ENCODE data around the gene CALD1.

The CALD1 gene

DNA sequence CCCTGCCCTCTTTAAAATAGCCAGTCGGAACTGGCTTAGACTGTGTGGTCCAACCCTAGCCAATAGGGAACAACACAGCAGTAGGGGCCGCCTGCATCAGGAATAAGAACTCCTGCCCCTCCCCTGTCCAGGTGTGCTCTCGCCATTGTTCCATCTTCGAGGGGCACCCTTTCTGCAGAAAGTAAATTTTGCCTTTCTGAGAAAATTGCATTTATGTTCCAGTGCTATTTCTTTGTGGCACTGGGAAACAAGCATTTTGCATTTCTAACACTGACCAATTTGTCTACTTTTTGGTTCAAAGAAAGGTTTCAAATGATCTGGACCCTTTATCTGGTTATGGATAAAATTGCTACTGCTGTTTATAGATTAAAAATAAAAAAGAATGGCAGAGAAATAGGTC is 116.6 kb downstream of the CALD1 start:
- DNase-seq (ENCODE audit: low spot score), result no peak

DNA sequence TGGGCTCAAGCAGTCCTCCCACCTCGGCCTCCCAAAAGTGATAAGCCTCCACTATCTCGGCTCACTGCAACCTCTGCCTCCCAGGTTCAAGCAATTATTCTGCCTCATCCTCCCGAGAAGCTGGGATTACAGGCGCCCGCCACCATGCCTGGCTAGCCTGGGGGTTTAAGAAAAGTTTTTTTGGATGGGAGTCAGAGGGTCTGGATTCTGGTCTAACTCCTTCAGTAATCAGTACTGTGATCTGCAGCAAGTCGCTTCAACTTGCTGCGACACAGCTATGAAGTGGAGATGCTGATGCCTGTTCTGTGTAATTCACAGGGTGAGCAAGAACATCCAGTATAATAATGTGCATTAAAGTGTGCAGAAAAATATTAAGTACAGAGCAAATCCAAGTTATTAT is 118.5 kb downstream of the CALD1 start:
- DNase-seq (ENCODE audit: low spot score), result no peak

DNA sequence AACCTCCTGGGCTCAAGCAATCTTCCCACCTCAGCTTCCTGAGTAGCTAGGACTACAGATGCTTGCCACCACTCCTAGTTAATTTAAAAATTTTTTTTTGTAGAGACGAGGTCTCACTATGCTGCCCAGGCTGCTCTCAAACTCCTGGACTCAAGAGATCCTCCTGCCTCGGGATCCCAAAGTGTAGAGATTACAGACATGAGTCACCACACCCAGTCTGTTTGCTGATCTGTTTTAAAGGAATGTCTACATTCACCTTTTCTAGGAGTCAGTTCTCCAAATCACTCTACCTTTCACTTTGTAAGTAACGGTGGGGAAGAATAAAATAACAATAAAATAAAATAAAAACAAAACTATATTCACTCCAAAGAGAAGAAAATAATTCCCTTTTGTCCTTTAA is 120.3 kb downstream of the CALD1 start:
- DNase-seq (ENCODE audit: low spot score), result no peak

DNA sequence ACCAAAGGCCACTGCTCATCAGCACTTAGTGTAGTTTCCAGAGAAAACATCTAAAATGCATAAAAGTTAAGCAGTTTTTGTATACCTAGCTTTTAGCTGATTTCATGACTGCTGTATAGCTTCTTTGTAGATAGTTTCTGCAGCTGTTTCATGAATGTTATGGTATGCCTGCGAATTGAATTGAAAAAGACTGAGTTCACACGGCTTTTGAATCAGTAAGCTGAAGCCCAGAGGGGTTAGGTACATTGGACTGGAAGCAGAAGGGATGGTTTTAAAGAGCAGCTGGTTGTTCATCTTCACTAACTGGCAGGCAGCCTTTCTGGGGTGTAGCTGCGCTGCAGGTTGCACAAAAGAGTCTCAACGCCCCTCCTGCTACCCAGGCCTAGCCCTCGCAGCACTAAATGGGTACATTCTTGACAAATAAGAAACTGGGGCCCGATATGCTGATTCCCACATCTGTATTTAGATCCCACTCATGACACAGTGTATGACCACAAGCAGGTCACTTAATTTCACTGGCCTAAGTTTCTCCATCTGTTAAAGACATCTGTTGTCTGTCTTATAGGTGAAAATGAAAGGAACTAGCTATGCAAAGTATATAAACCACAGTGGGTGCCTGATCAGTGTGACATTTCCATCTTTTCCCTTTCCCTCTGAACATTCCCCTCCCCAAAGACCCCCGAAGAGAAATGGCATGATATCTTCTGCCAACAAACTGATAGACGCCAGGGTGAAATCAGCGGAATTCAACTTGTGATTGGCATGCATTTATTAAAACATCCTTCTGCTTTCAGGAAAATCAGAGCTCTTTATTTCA is 120.9 kb downstream of the CALD1 start:
- no peak for DNase-seq (ENCODE audit: low spot score)

DNA sequence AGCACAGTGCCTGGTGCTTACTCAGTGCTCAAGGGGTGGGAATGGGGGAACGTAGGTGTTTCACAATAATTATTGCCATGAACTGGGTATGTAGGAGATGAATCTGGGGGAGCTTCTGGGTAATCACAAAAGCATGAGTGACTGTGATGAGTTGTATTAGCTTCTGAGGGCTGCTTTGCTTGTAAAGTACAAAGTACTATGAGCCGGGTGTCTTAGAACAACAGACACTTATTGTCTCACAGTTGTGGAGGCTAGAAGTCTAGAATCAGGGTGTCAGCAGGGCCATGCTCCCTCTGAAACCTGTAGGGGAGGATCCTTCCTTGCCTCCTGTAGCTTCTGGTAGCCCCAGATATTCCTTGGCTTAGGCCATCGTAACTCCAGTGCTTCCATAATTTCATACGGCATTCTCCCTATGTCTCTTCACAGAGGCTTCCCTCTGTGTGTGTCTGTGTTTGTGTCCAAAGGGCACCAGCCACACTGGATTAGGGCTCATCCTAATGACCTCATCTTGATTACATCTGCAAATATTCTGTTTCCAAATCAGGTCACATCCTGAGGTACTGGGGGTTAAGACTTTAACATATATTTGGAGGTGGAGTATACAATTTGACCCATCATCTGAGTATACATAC is 122.1 kb downstream of the CALD1 start:
- DNase-seq (ENCODE audit: low spot score), result no peak

DNA sequence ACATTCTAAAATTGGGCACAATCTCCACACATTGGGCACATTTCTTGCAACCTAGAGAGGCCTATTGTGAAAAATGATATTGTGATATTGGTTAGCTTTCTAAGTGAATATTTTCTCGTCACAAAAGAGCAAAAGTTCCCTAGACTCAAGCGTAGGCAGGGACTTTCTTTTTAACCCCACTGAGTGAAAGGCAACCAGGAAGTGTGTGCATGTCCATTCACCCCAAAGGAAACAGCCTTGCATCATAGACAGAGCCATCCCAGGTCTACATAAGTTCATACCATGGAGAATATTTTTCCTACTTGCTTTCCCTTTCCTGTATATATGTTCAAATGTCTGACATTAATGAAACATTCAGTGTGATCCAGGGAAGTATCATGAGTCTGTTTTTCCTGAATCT is 122.6 kb downstream of the CALD1 start:
- DNase-seq (ENCODE audit: low spot score), result no peak

DNA sequence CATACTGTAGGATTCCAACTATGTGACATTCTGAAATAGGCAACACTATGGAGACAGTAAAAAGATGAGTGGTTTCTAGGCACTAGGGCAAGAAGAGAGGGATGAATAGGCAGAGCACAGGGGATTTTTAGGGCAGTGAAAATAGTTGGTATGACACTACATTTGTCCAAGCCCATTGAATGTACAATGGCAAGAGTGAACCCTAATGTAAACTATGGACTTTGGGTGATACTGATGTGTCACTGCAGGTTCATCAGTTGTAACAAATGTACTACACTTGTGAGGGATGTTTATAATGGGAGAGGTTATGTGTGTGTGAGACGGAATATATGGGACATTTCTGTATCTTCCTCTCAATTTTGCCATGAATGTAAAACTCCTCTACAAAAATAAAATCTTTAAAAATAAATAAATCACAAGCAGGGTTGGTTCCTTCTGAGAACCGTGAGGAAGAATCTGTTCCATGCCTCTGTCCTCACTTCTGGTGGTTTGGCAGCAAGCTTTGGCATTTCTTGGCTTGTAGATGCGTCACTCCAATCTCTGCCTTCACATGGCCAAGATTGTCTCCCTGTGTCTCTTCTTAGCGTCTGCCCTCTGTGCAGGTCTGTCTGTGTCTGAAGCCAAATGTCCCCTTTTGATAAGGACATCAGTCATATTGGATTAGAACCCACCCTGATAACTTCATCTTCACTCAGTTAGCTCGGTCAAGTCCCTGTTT is 123.8 kb downstream of the CALD1 start:
- no peak for DNase-seq (ENCODE audit: low spot score)

DNA sequence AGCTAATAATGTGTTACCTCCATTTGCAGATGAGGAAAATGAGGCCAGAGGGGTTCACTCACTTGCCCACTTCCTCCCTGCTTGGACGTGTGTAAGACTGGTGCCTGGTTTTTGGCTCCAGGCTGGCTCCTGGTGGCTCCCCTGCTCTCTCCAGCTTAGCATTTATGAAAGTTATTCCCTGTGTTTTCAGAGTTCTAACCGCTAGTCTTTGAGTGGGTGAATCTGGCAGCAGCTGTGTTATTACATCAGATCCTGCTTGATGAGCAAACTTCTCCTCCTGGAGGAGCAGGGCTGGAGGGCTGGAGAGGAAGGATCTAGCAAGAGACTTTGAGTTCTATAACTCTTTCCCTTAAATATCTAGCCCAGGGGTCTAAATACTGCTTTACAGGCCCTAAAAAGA is 125.9 kb downstream of the CALD1 start:
- DNase-seq (ENCODE audit: low spot score), result no peak

DNA sequence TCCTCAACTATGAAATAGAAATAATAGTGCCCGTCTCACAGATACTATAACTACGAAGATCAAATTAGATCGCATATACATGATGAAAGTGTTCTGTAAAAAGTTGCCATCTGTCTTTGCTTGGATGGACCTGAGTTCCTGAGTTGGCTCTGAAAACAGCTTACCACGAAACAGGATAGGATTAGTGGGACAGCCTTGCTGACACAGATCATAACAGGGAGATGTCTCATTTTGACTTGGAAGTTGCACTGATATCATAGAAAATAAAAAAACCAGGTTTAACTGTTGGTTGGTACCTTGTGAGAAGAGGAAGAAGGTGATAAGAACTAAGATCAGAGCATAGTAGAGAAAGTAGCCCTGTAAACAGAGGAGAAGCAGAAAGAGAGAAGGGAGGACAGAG is 127.6 kb downstream of the CALD1 start:
- DNase-seq (ENCODE audit: low spot score), result no peak

DNA sequence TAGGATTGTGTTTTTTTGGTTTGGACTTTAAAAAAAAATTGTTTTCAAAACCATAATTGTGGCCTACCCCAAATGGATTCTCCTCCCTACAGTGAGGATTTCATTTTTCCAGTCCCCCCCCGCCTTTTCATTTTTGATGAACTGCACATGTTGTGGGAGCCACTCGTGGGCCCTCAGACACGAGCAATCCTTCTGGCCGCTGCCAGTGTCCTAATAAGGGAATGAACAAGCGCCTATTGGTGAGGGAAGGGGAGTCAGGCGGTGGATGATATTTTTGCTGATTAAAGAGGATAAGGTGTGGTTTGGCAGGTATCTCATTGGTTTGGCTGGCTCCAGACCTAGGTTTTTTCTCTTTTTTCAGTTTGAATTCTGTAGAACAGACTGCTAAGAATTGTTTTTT is 128.2 kb downstream of the CALD1 start:
- DNase-seq (ENCODE audit: low spot score), result no peak

DNA sequence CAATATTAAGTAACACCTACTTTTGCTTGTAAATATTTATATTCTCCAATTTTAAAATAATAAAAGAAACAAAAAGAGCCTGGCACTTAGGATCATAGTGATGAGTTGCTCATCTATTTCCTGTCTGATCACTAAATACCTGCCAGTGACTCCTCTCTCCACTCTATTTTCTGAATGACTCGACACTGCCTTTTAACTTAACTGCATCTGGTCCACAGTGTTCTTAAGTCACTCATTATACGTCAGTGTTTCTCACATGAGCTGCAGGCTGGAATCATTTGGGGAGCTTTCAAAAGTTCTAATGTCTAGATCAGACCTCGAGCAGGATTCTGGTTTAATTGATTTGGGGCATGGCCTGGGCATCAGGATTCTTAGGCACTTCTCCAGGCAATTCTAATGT is 128.9 kb downstream of the CALD1 start:
- no peak for DNase-seq (ENCODE audit: low spot score)

DNA sequence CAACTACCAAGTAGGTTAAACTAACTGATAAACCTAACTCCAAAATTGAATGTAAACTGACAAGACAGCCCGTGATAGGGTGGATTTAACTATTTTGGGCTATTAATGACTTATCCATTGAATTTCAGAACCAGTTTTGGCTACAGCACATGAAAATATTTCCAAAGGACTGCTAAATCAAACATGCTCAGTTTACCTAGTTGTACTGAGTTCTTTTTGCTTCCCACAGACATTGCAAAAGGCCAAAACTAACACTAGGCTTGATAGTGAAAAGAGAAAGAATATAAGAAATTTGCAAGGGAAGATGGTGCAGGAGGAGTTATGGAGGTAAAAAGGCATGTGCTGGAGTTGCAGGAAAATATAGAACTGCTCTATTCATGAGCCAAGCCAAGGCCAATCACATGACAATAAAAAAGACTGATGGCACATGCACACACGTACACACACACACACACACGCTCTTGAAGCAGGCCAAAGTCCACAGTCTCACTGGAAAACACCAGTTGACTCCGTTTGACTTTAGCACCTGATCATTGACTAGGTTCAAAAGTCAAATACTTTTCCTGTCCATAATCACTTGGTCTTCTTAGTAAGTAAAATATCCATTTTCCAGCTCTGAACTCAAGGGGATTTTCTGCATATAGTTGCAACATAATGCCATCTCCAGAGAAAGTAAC is 130.9 kb downstream of the CALD1 start:
- no peak for DNase-seq (ENCODE audit: low spot score)

DNA sequence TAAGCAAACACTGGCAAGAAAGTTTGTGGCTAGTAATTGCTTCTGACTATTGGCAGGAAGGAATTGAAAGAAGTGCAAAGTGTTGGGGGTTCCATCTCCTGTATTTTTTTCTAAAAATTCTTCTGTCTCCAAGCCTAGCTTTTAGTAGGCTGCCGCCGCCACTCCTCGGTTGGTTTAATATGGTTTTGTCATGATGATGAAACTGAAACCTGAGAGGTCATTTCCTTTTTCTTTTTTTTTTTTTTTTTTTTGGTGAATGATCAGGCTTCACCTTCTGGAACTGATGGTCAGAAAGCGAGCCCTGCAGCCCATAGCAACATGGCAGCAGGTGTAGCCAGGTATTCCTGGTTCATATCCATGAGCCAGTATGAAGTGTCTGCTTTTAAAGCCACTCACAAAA is 131.5 kb downstream of the CALD1 start:
- DNase-seq (ENCODE audit: low spot score), result no peak

DNA sequence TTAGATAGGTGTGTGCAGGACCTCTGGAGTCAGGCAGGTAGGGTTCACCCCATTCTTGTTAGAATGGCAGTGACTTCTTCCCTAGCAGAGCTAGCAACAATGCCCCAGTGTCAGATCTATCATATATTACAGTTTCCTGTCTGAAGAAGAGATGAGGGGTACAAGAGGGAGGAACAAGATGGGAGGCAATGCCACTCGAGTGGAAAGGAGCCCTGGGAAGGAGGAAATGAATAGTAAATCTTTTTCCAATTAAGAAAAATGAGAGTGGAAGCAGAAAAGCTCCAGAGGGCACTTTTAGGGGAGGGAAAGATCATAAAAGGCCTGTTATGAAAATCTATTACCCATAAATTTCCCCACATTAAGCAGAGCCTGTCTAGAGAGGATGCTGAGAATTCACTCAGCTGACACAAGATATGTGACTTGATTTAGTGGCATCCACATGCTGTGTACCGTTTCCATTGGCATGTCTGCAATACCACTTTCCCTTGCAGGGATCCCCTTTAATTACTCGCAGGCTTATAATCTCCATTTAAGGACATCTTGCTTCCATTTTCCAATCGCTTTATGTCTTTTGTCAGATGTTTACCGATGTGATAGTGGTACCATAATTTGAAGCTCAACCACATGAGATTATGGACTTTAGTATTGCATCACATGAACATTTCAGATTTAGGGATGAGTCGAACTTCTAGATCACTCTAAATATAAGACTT is 136.9 kb downstream of the CALD1 start:
- no peak for DNase-seq (ENCODE audit: low spot score)

DNA sequence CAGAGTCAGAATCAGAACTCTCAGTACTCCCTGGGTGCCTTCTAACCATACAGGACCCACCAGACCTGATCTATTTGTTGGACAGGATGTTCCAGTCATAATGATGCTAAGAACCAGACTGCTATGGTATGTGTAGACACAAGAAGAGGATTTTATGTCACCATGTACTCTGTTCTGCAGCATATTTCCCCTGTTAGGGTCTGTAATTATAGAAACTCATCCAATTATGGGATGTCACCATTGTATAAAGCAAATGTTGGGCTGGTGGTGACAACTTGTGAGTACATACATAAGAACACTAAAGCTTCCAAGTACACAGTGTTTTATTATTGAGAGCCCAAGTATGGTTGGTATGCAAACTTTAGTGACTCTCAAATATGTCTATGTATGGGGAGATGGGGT is 139.8 kb downstream of the CALD1 start:
- DNase-seq (ENCODE audit: low spot score), result no peak

DNA sequence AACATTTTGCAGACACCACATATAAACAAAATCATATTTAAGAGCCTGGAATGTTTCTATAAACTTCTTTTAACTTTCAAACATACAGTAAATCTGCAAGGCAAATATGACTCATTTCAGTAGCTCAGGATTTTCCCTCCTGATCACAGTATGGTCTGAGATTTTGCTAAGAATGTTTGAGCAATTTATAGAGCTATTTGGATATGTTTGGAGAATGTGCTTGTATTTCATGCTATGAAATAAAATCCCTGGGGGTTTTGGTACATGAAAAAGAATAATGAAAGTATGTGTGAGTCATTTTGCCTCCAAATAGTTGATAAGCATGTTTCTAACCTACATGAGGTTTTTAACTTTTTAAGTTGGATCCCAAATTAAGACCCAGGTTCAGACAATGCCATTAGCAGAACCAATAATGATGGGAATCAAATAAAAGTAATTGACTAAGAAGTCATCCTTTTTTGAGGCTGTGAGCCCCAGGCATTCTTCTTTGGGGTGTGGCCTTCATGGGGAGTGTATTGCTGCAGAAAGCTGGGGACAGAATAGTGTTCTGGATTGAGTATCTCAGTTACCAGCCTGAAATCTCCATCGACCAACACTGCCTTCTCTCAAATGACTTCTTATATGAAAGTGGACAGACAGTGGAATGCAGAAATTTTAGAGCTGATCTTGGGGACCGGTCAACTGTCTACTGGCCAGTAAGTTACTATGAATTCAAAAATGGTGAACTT is 140.8 kb downstream of the CALD1 start:
- DNase-seq (ENCODE audit: low spot score), result no peak

DNA sequence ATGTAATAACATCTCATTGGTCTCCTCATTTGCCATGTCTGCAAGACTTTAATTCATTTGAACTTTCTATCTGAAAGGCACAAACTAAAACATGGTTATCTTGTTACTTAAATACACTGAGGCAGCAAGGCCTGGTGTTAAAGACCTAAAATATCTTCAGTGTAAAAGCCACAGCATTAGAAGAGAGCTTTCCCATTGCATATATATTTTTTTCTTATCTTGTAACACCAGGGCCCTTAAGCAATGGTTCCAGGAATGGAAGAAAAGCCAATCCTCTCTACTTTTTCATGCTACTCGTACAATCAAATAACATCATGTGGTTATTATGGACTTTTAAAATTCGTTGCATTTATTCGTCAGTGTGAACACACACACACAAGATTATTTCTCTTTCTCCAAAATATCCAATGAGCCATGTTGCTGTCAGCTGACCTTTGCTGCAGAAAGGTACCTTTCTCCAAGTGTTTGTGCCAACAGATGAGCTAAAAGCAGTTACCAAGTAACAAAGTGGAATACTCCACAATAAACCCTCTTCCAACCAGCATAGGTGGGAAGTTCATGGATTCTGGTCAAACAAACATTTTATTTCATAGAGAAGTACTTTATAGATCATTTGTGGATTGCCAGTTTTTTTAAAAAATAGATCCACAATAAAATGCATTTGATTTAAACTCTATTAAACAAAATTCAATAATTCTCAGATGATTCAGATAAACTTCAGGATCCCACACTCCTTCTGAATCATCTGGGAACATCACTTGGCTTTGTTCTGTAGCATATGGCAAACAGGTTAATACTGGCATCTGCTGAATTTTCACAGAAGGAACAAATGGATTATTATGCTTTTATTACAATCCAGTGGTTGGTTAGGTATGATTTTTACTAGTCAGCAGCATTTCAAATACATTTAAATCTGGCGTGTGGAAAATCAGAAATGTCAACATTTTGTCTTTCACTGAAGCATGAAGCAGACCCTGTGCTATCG is 143.6 kb downstream of the CALD1 start:
- no peak for DNase-seq (ENCODE audit: low spot score)

DNA sequence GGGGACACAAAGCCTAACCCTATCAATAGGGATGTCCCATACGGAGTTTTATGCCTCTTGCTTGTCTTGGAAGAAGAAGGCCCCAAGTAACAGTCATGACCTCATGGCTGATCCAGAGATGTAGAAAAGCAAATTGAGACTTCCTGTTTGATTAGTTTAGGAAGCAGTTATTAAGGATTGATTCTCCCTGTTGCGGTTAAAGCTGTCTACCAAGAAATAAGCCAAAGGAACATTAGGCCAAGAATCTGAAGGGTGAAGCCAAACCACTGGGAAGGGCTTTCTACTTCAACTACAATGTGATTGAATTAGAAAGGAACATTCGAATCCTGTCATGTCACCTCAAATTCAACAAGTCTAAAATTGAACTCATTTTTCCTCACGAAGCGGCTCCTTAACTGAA is 146.3 kb downstream of the CALD1 start:
- no peak for DNase-seq (ENCODE audit: low spot score)

DNA sequence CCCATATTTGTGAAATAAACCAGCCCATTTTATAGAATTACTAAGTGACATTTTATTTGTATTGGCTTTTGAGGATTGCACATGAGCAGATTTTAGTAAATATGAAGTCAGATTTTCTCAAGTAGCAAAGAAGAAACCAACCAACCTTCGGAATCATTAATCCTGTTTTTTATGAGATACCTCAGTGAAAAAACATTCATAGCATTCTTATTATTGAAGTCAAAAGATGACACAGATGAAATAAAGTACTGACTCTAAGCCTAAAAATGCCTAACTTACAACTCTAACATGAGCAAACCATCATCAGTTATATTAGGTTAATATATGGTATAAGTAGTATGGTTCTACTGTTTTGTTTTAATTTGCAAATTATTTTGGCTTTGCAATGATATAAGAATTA is 147.0 kb downstream of the CALD1 start:
- DNase-seq (ENCODE audit: low spot score), result no peak

DNA sequence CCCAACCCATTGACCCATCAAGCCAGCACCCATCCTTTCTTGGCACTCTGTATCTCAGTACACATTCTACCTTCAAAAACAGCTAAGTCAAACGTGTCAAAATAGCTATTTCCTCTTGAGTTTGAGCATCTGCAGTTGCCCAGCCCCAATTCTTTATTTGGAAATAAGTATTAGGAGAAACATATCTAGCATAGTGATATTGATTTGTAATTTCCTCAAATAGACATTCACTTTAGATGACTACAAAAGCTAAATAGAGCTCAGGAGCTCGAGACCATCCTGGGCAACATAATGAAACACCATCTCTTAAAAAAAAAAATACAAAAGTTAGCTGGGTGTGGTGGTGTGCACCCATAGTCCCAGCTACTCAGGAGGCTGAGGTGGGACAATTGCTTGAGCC is 147.6 kb downstream of the CALD1 start:
- no peak for DNase-seq (ENCODE audit: low spot score)

Data from CD4-positive, alpha-beta T cell treated with Interleukin-15 for 4 hours (primary cell).